Amniotic stem cell (primary cell): ENCODE measurements around the gene EBF4.
"Not testable (repeated sequence)": the region's sequence is repeated elsewhere in the genome, so short reads cannot be mapped to it uniquely, and the experiment has no call there.

ENCODE experiments used
- DNase-seq: peaks from one replicate; lab custom pipeline; 2025; lab: John Stamatoyannopoulos, UW

The EBF4 gene

DNA sequence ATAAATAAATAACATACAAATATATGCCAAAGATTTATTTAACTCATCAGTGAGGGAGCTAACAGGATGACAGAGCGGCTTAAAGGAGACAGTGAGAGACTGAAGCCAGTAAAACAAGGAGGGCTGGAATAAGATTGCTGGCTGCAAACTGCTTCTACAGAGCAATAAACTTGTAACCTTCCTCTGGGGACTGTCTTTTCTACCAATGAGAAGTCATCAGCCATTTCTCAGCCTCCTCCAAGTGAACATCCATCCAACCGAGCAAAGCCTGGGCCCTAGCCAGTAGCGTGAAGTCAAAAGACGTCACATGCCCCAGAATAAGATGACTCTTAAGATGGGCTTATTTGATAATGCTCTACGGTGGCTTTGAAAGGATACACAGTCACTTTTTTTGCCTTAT is 65.4 kb downstream of the EBF4 start:
- DNase-seq: no peak

DNA sequence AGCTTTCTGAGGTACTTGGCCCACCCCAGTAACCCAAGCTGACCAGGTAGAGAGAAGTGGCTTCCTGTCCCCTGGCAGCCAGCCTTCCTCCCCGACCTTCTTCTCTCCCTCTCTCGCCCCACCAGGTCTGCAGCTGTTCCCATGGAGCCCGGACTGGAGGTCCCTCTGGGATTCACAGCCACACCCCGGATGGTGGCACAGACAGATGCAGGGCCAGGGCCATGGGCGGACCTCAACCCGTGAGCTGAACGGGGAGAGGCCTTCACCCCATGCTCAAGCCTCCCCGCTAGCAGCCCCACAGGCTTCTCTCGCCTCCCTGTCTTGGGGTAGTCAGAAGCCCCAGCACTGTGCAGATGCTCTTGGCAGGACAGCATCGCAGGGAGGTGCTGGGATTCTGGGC is 66.6 kb downstream of the EBF4 start:
- no peak for DNase-seq

- DNase-seq: no peak
These were observed 67.2 kb downstream of the EBF4 start for GRCh38 chr20:2759603-2760296.

DNA sequence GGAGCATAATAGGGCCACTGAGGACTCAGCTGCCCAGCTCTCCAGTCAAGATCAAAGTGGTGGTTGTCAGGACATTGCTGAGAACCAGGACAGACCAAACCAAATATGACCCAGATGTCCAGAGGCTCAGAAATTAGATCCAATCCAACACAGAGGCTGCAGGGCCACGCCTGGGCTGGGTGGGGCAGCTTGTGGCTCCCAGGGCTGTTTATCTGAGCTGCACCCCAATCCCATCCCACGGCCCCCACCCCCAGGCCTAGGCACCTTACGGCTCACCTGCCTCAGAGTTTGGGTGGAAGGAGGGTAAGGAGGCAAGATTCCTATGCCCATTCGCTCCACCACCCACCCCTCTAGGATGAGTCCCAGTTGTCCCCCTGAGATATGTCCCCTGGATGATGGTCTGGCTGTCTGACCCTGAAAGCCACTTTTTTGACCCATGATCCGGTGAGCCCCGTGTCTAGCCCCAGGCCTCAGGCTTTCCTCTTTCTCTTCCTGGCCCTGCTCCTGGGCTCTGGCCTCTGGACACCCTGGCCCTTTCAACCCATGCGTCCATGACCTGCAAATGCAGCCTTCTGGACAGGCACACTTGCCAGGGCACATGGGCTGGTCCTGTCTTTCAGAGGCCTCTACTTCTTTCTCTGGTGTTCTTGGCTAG is 67.8 kb downstream of the EBF4 start:
- DNase-seq: no peak

DNA sequence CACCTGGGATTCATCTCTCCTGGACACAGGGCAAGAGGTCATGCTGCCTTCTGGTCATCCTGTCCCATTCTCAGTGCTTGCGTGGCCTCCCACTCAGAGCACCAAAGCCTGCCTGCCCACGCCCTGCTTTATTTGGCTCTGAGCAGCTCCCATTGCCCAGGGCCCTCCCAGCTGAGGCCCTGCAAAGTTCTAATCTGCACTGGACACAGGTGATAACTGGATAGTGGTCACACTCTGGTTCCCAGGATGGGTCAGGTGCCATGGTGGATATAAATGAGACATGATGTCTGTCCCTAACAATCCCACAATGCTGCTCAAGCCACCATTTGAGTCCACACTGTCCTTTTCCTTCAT is 68.3 kb downstream of the EBF4 start:
- no peak for DNase-seq

GRCh38 chr20:2761885-2762284 is 69.3 kb downstream of the EBF4 start:
- DNase-seq: no peak

- DNase-seq: no peak
These were observed 70.1 kb downstream of the EBF4 start for GRCh38 chr20:2762578-2763131.

DNA sequence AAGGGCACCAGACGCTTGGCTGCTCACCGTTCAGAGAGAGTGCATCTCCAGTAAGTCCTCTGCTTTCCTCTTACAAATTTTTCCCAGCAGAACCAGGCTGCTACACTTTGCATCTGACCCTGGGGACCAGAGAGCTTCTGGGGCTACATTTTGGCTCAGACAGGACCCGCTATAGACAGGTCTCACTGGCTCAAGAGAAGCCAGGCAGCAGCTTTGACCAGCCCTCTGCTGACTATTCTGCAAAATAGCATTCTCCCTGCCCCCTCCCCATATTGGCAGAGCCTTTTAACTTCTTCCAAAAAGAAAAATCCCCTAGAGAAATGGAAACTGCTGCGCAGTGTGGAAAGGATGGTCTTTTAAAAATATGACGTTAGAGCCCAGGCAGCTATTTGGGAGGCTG is 70.6 kb downstream of the EBF4 start:
- no peak for DNase-seq

- DNase-seq: no peak
These were observed 75.4 kb downstream of the EBF4 start for GRCh38 chr20:2767768-2768631.

DNA sequence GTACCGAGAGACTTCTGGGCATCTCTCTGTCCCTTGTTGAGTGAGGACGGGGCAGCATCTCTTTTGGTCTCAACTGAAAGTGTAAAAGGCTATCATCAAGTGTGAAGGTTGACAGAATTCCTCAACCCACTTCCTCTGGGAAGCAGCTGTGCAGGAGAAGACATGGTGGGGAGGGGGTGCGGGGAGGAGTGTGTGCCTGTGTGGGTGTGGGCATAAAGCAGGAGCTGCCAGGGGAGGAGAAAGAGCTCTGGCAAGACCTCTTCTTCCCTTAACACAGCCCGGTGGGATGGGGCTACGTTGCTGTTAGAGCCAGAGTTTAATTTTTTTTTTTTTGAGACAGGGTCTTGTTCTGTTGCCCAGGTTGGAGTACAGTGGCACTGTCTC is 76.0 kb downstream of the EBF4 start:
- no peak for DNase-seq

DNA sequence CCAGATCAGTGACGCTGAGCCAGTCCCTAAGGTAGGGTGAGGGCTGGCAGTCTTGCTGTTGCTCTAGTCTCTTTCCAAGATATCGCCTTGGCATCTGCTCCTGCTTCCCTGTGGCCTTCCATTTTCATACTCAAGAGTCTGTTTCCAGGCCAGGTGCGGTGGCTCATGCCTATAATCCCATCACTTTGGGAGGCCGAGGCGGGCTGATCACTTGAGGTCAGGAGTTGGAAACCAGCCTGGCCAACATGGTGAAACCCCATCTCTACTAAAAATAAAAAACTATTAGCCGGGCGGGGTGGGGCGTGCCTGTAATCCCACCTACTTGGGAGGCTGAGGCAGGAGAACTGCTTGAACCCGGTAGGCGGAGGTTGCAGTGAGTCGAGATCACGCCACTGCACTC is 77.5 kb downstream of the EBF4 start:
- DNase-seq: not testable (repeated sequence)

DNA sequence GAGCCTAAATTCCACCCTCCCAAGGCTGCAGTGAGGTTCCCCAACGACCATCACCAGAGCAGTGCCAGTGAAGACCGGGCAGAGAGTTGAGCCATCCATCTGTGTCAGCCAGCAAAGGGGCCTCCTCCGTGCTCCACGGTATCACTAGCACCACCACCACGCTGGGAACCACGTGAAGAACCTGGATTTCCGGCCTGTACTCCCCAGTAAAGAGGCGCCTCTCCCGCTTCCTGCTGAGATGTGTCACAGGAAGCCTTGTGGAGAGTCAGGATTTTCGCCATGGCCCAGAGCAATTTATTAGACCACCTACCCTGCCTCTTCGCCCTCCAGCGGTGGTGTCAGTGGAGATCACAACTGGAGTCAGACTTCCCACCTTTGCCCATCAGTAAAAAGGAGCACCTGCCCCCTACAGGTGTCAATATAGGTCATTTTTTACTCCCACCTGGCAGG is 79.1 kb downstream of the EBF4 start:
- no peak for DNase-seq

- DNase-seq: no peak
These were observed 81.2 kb downstream of the EBF4 start for GRCh38 chr20:2773812-2774211.

DNA sequence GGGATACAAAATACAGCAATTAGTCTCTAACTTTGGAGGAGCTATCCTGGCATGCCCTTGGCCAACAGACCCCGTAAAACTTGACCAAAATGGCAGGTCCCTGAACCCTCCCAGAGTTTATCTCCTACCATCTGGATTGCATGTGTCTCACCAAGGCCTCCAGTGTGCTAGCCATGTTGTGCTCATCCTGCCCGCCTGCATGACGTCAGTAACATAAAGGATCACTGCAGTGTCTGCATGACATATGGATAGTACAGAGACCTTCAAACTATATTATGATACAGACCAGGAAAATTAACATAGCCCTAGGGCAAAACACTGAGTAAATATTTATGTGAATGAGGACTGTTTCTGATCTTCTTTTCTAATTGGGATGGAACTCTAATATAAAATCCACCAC is 82.6 kb downstream of the EBF4 start:
- DNase-seq: no peak

DNA sequence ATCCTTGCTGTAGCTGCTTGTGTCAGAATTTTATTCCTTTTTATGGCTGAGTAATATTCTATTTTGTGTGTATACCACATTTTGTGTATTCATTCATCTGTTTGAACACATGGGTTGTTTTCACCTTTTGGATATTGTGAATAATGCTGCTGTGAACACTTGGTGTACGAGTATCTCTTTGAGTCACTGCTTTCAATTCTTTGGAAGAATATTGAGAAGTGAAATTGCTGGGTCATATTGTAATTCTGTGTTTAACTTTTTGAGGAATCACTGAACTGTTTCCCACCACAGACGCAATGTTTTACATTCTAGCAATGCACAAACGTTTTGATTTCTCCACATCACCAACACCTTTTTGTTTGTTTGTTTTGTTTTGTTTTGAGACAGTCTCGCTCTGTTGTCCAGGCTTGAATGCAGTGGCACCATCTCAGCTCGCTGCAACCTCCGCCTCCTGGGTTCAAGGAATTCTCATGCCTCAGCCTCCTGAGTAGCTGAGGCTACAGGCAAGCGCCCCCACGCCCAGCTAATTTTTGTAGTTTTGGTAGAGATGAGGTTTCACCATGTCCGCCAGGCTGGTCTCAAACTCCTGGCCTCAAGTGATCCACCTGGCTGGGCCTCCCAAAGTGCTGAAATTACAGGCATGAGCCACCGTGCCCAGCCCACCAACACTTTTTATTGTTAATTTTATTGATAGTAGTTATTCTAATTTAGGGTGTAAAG is 86.2 kb downstream of the EBF4 start:
- no peak for DNase-seq

DNA sequence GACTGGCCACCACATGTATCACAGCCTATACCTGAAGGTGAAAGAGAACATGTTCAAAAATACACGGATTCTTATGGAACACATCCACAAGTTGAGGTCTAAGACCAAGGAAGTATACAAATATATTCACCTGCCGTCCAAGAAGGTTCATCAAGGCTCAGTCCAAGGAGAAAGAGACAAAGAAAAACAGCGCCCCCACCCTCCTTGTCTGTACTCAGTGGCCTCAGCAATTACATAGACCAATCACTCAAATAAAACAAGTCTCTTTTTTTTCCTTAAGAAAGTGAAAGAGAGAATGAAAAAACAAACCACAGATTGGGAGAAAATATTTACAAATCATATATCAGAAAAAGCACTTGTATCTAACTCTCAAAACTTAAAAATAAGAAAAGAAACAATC is 88.4 kb downstream of the EBF4 start:
- no peak for DNase-seq

DNA sequence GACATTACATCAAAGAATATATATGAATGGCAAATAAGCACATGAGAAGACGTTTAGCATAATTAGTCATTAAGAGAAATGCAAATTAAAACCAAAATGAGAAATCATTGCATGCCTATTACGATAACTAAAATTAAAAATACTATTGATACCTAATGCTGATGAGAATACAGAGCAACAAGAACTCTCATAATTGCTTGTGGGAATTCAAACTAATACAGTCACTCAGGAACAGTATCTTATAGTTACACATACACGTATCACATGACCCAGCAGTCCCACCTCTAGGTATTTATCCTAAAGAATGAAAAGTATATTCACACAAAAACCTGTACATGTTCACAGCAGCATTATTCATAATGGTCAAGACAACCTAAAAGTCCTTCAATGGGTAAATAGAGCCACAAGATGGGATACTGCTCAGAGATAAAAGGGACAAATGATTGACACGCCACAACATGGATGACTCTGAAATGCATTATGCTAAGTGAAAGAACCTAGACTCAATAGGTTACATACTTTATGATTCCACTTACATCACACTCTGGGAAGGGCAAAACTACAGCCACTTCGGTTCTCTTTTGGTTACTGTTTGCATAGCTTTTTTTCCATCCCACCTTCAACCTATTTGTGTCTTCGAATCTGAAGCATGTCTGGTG is 91.5 kb downstream of the EBF4 start:
- DNase-seq: no peak

GRCh38 chr20:2793471-2793870 is 100.9 kb downstream of the EBF4 start:
- no peak for DNase-seq

DNA sequence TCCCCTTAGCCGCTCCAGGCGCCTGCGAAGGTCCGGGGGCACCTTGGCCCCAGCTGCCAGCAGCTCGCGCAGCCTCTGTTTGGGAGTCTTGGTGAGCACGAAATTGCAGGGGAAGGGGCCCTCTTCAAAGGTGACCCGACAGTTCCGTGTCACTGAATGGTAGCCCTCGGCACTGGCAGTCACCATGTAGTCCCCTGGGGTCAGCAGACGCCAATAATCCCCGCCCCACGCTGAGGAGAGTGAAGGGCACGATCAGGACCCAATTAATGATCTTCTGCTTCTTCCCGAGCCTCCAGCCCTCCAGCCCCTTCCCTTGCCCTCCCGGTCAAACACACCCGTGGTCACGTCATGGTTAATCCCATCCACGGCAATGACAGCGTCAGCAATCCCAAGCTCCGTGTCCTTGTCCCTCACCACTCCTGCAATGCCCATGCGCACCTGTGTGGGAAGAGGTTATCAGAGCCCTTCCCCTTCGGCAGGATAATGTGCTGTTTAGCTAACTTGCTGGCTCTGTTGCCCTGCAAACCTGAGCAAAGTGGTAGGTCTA is 101.7 kb downstream of the EBF4 start:
- no peak for DNase-seq

GRCh38 chr20:2794866-2795447 is 102.4 kb downstream of the EBF4 start:
- DNase-seq: no peak

- DNase-seq: no peak
These were observed 102.9 kb downstream of the EBF4 start for GRCh38 chr20:2795451-2795850.
